ENCODE results near the gene COL20A1.

Gene COL20A1

GRCh38 chr20:63343460-63344445 lies 50.8 kb downstream of the COL20A1 start:
- Mint-ChIP-seq H3K36me3 (no peaks in the 10 kb centered on the region), H3K4me1 (ENCODE audit: low read depth) (no peaks in the 10 kb centered on the region), H3K4me3 (no peak overlapping the region), H3K27ac (no peak overlapping the region), H3K9me3 (ENCODE audit: low read depth) (no peaks in the 10 kb centered on the region), H3K27me3 (peaks cover 10% of the 10 kb centered on the region)

- H3K9me3 Mint-ChIP-seq (ENCODE audit: low read depth) = no peaks in the 10 kb centered on the region
- no peak overlapping the region for H3K27ac Mint-ChIP-seq
- H3K36me3 Mint-ChIP-seq = no peaks in the 10 kb centered on the region
- H3K4me3 Mint-ChIP-seq = no peak overlapping the region
- peaks cover 6% of the 10 kb centered on the region for H3K27me3 Mint-ChIP-seq
- no peaks in the 10 kb centered on the region for H3K4me1 Mint-ChIP-seq (ENCODE audit: low read depth)
Measured at GRCh38 chr20:63344616-63345327, 51.8 kb downstream of the COL20A1 start.

- Mint-ChIP-seq H3K27me3 (peaks cover 6% of the 10 kb centered on the region), H3K36me3 (no peaks in the 10 kb centered on the region), H3K27ac (no peak overlapping the region), H3K4me3 (no peak overlapping the region), H3K4me1 (ENCODE audit: low read depth) (no peaks in the 10 kb centered on the region), H3K9me3 (ENCODE audit: low read depth) (no peaks in the 10 kb centered on the region)
Measured at GRCh38 chr20:63345328-63346100, 52.5 kb downstream of the COL20A1 start.

- Mint-ChIP-seq H3K27me3 (peaks cover 2% of the 10 kb centered on the region), H3K9me3 (ENCODE audit: low read depth) (no peaks in the 10 kb centered on the region), H3K27ac (no peak overlapping the region), H3K36me3 (no peaks in the 10 kb centered on the region), H3K4me3 (no peak overlapping the region), H3K4me1 (ENCODE audit: low read depth) (no peaks in the 10 kb centered on the region)
Measured at GRCh38 chr20:63346131-63347080, 53.4 kb downstream of the COL20A1 start.

GRCh38 chr20:63347081-63347741 lies 54.2 kb downstream of the COL20A1 start:
- Mint-ChIP-seq H3K4me1 (ENCODE audit: low read depth) (no peaks in the 10 kb centered on the region), H3K36me3 (no peaks in the 10 kb centered on the region), H3K27ac (no peak overlapping the region), H3K9me3 (ENCODE audit: low read depth) (no peaks in the 10 kb centered on the region), H3K27me3 (peaks cover 2% of the 10 kb centered on the region), H3K4me3 (no peak overlapping the region)

GRCh38 chr20:63347950-63348827 lies 55.2 kb downstream of the COL20A1 start:
- Mint-ChIP-seq H3K36me3 (no peaks in the 10 kb centered on the region), H3K4me3 (no peak overlapping the region), H3K4me1 (ENCODE audit: low read depth) (no peaks in the 10 kb centered on the region), H3K27me3 (peaks cover 2% of the 10 kb centered on the region), H3K9me3 (ENCODE audit: low read depth) (no peaks in the 10 kb centered on the region), H3K27ac (no peak overlapping the region)

GRCh38 chr20:63348828-63349515 lies 56.0 kb downstream of the COL20A1 start:
- H3K4me1 Mint-ChIP-seq (ENCODE audit: low read depth) = no peaks in the 10 kb centered on the region
- H3K27ac Mint-ChIP-seq = no peak overlapping the region
- no peaks in the 10 kb centered on the region for H3K36me3 Mint-ChIP-seq
- H3K4me3 Mint-ChIP-seq = no peak overlapping the region
- peaks cover under 1% of the 10 kb centered on the region for H3K27me3 Mint-ChIP-seq
- H3K9me3 Mint-ChIP-seq (ENCODE audit: low read depth) = no peaks in the 10 kb centered on the region

- H3K4me1 Mint-ChIP-seq (ENCODE audit: low read depth) = no peaks in the 10 kb centered on the region
- no peaks in the 10 kb centered on the region for H3K9me3 Mint-ChIP-seq (ENCODE audit: low read depth)
- H3K36me3 Mint-ChIP-seq = no peaks in the 10 kb centered on the region
- no peaks in the 10 kb centered on the region for H3K27me3 Mint-ChIP-seq
- H3K27ac Mint-ChIP-seq = no peak overlapping the region
- H3K4me3 Mint-ChIP-seq = no peak overlapping the region
Measured at GRCh38 chr20:63349516-63349895, 56.5 kb downstream of the COL20A1 start.

- Mint-ChIP-seq H3K27ac (no peak overlapping the region), H3K36me3 (no peaks in the 10 kb centered on the region), H3K4me3 (no peak overlapping the region), H3K4me1 (ENCODE audit: low read depth) (no peaks in the 10 kb centered on the region), H3K9me3 (ENCODE audit: low read depth) (no peaks in the 10 kb centered on the region), H3K27me3 (no peaks in the 10 kb centered on the region)
Measured at GRCh38 chr20:63350196-63350595, 57.2 kb downstream of the COL20A1 start.

GRCh38 chr20:63350597-63351325 lies 57.8 kb downstream of the COL20A1 start:
- Mint-ChIP-seq H3K27me3 (no peaks in the 10 kb centered on the region), H3K36me3 (no peaks in the 10 kb centered on the region), H3K4me3 (no peak overlapping the region), H3K27ac (no peak overlapping the region), H3K4me1 (ENCODE audit: low read depth) (no peaks in the 10 kb centered on the region), H3K9me3 (ENCODE audit: low read depth) (no peaks in the 10 kb centered on the region)

GRCh38 chr20:63351326-63351700 lies 58.3 kb downstream of the COL20A1 start:
- no peaks in the 10 kb centered on the region for H3K4me1 Mint-ChIP-seq (ENCODE audit: low read depth)
- no peaks in the 10 kb centered on the region for H3K27me3 Mint-ChIP-seq
- H3K4me3 Mint-ChIP-seq = no peak overlapping the region
- H3K36me3 Mint-ChIP-seq = no peaks in the 10 kb centered on the region
- no peak overlapping the region for H3K27ac Mint-ChIP-seq
- no peaks in the 10 kb centered on the region for H3K9me3 Mint-ChIP-seq (ENCODE audit: low read depth)

Measured in activated naive CD8-positive, alpha-beta T cell (primary cell).